SW480 (cell line): ENCODE data around the gene TMC2.
A peak's percentile ranks its signal among the peaks of the same experiment; 100 is the strongest.
"Not testable (repeated sequence)": the region's sequence is repeated elsewhere in the genome, so short reads cannot be mapped to it uniquely, and the experiment has no call there.

Experiments used
- DNase-seq: peaks from one replicate; pipeline ENCODE4 v3.0.0-alpha.2; 2016; ENCODE audit warnings: low spot score

TMC2 gene, protein sequence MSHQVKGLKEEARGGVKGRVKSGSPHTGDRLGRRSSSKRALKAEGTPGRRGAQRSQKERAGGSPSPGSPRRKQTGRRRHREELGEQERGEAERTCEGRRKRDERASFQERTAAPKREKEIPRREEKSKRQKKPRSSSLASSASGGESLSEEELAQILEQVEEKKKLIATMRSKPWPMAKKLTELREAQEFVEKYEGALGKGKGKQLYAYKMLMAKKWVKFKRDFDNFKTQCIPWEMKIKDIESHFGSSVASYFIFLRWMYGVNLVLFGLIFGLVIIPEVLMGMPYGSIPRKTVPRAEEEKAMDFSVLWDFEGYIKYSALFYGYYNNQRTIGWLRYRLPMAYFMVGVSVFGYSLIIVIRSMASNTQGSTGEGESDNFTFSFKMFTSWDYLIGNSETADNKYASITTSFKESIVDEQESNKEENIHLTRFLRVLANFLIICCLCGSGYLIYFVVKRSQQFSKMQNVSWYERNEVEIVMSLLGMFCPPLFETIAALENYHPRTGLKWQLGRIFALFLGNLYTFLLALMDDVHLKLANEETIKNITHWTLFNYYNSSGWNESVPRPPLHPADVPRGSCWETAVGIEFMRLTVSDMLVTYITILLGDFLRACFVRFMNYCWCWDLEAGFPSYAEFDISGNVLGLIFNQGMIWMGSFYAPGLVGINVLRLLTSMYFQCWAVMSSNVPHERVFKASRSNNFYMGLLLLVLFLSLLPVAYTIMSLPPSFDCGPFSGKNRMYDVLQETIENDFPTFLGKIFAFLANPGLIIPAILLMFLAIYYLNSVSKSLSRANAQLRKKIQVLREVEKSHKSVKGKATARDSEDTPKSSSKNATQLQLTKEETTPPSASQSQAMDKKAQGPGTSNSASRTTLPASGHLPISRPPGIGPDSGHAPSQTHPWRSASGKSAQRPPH

DNA sequence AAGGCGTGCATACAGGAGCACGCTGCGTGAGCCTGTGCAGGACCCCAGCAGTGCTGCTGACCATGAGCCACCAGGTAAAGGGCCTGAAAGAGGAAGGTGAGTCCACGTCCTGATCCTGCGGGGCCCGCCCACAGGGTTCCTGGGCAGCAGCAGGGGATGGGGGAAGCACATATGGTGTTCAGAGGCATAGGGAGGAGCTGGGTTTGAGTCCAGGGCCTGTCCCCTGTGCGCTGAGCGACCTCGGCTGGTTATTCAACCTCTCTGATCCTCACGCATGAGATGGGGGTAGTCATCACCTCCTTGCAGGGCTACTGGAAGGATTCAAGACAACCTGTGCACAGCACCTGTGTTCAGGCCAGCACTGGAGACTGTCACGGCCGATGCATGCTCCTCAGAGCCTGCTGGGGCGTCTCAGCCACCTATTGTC is at the start of gene TMC2:
Gene TMC2, plus strand, starts transcription at position 14 of the 427 bp plus-strand sequence. Its CDS starts 49 bp downstream, at position 63.
- no peak for DNase-seq

DNA sequence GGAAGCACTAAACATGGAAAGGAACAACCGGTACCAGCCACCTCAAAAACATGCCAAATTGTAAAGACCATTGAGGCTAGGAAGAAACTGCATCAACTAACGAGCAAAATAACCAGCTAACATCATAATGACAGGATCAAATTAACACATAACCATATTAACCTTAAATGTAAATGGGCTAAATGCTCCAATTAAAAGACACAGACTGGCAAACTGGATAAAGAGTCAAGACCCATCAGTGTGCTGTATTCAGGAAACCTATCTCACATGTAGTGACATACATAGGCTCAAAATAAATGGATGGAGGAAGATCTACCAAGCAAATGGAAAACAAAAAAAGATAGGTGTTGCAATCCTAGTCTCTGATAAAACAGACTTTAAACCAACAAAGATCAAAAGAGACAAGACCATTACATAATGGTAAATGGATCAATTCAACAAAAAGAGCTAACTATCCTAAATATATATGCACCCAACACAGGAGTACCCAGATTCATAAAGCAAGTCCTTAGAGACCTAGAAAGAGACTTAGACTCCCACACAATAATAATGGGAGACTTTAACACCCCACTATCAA is 33.5 kb upstream of the TMC2 start:
- not testable (repeated sequence) for DNase-seq

DNA sequence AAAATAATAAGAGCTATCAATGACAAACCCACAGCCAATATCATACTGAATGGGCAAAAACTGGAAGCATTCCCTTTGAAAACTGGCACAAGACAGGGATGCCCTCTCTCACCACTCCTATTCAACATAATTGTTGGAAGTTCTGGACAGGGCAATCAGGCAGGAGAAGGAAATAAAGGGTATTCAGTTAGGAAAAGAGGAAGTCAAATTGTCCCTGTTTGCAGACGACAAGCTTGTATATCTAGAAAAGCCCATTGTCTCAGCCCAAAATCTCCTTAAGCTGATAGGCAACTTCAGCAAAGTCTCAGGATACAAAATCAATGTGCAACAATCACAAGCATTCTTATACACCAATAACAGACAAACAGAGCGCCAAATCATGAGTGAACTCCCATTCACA is 31.6 kb upstream of the TMC2 start:
- DNase-seq: not testable (repeated sequence)

DNA sequence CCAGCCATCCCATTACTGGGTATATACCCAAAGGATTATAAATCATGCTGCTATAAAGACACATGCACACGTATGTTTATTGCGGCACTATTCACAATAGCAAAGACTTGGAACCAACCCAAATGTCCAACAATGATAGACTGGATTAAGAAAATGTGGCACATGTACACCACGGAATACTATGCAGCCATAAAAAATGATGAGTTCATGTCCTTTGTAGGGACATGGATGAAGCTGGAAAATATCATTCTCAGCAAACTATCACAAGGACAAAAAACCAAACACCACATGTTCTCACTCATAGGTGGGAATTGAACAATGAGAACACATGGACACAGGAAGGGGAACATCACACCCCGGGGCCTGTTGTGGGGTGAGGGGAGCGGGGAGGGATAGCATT is 29.9 kb upstream of the TMC2 start:
- DNase-seq: not testable (repeated sequence)

DNA sequence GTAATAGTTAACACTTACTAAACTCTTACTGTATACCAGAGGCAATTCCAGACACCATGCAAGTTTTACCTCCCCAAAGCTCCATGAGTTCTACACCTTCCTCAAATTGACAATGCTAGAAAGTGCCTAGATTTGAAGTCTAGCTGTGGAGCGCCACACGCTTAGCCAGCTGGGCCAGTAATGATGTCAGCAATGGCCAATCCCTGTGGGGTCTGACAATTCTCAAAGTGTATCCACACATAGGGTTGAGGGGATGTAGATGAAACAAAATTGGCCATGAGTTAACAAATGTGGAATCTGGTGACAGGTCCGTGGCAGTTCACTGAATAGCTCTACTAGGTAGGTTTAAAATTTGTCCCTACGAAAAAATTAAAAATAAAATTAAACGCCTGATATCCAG is 28.9 kb upstream of the TMC2 start:
- no peak for DNase-seq

DNA sequence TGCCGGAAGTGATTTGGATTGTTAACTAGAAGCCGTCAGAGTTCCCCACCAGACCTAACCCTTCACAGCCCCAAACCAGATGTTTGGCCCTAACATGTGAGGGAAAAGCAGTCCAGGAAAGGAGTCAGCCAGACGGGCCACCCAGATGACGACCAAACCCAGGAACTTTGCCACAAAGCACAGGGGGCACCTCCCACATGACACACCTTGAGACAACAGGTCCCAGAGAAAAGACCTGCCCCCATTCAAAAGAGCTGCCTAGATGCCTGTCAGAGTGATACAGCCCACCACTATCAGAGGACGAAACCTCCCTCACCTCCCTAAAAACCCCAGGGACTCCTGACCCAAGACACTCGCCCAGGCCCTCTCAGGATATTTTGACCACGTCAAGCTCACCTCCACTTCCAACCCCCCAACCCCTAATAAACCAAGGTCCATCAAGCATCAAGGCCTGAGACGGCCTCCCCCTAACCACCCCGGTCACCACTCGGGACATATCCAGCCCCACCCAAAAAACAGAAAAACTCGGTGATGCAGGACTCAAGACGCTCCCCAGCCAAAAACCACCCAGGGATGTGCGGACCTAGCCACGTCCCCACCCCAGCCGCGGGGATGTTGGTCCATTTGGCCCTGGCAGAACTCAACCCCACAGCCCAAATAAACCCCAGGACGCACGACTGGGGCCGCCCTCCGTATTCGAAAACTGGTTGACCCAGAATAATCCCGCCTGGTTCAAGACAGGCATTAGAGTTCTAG is 28.3 kb upstream of the TMC2 start:
- DNase-seq: peak; percentile 30

DNA sequence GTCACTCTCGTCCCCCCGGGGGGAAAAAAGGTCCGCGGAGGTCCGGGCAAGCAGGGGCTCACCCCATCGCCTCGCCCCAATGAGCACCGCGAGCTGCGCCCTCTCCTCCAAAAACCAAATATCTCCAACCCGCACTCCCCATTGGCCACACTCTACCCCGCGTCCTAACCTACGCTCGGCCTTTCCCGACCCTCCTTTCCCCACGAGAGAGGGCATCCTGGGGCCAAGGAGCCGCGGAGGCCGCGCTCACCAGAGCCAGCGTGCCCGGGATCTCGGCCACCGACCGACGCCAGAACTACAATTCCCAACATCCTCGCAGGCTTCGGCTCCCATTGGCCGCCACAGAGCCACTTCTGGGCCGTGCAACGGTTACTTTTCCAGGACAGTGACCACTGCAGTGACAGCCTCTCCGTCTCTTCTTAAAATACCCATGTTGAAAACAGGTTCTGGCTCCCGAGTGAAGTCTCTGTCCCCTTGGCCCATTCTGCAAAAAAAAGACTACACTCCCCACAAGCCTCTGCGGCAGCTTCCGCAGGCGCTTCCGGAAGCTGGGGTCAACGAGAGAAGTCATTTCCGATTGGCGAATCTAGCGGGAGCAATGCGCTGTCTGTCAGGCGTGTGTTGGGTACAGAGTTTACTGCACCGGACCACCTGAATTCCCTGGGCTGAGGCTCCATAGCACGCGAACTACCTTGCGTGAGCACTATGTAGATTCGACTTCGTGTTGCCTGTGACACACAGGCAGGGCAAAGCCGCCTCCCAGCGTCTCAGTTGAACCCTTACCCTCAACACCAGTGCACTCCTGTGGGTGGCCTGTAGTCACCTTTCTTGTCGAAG is 27.5 kb upstream of the TMC2 start, which contains the start of gene ZNF343:
Gene ZNF343, minus strand, starts transcription at position 285 of the 837 bp plus-strand sequence. CDS start 15,020 bp downstream, outside the sequence.
- DNase-seq: peak; percentile 88

DNA sequence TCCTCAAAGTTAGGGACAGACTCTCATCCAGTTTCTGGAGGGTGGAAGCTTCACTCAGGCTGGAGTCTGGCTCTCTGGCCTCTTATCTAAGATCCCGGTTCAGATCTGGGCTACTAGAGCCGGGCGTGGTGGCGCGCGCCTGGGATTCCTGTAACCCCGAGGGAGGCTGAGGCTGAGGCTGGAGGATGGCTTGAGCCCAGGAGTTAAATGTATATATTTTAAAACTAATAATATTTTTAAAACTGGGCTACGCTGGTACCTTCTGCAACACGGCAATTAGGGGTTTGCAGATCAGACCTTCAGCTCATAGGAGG is 26.9 kb upstream of the TMC2 start:
- no peak for DNase-seq

DNA sequence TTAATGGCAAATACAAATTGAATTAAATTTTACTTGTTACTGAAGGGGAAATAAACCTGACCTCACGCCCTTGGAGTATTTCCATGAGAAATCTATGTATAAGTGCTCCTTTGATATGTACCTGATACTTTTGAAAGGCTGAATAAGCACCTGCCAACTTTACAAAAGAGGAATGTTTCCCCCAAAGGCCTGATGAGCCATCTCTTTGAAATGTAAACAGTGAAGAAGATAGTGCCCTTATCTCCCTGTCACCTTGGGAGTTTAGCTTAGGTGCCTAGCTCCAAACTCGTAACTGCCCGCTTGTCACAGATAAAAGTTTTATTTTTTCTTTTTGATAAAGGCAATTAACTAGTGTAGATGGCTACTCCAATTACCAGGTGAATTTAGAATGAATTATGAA is 26.6 kb upstream of the TMC2 start:
- no peak for DNase-seq

DNA sequence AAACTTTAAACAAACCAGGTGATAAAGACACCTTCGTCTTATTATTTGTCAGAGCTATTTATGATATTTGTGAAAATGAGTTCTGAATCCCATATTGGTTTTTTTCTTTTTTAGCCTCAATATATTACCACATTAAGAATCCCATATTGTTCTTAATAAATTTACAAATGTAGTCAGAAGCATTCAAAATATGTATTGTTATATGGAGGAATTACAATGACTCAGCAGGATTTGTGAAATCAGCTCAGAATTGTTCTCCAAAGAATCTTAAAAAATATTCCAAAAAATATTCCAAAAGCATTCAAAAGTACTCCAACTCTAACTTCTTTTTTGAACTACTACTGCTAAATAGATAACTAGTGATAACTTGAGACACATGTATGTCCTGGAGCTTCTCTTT is 21.2 kb upstream of the TMC2 start:
- DNase-seq: no peak

DNA sequence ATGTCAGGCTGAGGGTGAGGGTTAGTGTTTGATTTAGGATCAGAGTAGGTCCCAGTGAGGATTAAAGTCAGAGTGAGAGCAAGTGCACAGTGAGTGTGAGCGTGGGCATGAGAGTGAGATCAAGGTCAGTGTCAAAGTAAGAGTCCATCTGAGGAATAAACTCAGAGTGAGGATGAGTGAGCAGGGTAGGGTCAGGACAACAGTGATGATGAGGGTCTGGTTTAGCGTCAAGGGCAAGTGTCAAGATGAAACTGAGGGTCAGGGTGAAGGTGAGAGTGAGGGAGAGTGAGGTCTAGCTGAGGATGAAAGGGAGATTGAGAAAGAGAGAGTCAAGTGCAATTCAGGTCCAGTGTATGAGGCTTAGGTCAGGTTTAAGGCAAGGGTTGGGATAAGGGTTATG is 20.0 kb upstream of the TMC2 start:
- DNase-seq: no peak

DNA sequence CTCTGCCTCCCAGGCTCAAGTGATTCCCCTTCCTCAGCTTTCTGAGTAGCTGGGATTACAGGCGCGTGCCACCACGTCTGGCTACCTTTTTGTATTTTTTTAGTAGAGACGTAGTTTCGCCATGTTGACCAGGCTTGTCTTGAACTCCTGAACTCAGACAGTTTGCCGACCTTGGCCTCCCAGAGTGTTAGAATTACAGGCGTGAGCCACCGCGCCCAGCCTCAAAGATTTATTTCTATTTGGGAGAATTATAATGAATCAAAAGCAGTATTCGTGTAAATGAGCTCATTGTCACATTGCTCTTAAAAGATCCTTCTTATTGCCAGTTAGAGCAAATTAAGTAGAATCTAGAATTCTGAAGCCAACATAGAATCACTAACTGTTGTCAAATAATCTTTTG is 18.3 kb upstream of the TMC2 start:
- no peak for DNase-seq

DNA sequence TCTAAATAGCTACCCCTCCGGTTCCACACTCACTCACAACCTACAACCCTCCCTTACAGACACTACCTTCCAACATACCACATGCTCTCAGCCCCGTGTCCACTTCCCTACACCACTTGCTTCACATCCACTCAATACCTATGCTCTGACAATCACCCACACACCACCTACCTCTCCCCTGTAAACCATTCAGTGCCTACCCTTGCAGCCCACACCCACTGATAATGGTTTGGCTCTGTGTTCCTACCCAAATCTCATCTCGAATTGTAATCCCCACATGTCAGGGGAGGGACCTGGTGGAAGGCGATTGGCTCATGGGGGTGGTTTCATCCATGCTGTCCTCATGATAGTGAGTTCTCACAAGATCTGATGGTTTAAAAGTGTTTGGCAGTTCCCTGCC is 17.8 kb upstream of the TMC2 start:
- DNase-seq: no peak

DNA sequence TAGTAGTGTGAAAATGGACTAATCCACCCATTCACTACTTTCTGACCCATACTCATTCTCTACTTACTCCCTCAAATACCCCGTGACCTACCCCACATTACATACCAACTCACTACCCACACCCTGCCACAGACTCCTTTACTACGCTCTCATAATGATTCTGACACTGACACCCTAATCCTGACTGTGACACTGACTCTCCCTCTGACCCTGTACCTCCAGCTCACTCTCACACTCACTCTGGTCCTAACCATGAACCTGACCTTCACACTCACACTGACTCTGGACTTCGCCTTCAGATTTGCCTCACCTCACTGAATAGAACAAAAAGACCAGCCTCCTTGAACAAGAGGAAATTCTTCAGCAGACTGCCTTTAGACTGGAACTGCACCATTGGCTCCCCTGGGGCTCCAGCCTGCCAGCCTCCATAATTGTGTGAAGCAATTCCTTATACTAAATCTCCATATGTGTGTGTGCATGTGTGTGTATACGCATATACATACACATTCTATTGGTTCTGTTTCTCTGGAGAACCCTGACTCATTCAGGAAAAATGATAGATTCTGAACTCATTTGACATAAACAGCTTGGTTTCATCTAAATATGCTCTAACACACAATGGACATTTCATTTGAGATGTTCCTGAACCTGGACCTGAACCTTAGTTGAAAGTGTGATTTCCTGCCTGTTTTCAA is 17.1 kb upstream of the TMC2 start:
- no peak for DNase-seq

DNA sequence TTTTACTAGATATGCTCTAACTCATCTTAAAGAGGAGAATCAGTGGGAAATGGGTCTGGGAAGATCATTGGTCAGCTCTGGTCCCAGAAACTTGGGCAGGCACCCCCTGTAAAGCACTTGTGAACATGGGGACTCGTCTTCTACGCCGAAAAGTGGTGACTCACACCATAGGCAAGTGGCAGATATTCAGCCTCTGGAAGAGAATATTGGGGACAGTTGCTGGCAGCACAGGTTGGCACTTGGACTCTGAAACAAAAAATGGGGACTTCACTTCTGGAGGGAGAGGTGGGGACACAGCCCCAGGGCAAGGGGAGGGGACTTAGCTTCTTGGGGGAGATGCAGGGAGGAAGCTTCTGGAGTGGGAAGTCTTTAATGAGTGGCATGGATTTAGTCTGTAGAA is 15.8 kb upstream of the TMC2 start:
- no peak for DNase-seq

DNA sequence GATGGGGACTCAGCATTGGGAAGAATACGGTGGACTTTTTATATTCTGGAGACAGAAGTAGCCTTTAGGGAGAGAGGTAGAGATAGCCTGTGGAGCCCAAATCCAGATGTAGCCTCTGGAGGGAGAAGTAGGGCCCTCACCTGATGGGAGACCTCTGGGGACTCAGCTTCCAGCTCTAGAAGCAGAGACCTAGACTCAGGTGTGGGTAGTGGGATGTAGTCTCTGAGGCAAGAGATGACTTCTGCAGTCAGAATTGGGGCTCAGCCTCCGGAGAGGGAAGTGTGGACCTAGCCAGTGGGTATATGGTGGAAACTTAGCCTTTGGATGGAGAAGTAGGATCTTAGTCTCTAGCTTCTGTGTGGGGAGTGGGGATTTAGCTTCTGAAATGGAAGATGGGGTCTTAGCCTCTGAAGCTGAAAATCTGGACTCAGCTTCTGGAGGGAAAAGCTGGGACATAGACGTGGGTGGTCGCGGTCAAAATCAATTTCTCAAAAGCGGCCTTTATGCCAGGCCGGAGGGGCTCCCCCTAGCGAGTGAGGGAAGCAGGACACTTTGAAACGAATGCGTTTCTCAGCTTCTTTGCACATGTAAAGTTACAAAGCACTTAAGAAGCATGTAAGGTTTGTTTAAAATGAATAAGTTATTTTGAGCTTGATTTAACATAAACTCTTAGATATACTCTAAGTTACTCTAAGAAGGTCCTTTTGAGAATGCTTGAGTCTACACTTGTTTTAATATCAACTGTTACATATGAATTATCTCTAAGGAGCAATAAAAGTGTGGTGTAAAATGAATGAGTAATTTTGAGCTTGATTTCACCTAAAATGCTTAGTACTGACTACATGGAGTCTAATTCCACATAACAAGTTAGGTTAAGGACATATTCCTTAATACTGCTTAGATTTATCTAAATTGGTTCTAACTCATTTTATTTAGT is 14.7 kb upstream of the TMC2 start:
- DNase-seq: peak; percentile 21

DNA sequence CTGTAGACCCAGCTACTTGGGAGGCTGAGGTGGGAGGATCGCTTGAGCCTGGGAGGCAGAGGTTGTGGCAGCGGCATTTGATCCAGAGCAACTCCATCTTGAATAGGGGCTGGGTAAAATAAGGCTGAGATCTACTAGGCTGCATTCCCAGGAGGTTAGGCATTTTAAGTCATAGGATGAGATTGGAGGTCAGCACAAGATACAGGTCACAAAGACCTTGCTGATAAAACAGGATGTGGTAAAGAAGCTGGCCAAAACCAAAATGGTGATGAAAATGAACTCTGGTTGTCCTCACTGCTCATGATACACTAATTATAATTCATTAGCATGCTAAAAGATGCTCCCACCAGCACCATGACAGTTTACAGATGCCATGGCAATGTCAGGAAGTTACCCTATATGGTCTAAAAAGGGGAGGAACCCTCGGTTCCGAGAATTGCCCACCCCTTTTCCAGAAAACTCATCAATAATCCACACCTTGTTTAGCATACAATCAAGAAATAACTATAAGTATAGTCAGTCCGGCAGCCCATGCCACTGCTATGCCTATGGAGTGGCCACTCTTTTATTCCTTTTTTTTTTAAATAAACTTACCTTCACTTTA is 13.4 kb upstream of the TMC2 start:
- not testable (repeated sequence) for DNase-seq

DNA sequence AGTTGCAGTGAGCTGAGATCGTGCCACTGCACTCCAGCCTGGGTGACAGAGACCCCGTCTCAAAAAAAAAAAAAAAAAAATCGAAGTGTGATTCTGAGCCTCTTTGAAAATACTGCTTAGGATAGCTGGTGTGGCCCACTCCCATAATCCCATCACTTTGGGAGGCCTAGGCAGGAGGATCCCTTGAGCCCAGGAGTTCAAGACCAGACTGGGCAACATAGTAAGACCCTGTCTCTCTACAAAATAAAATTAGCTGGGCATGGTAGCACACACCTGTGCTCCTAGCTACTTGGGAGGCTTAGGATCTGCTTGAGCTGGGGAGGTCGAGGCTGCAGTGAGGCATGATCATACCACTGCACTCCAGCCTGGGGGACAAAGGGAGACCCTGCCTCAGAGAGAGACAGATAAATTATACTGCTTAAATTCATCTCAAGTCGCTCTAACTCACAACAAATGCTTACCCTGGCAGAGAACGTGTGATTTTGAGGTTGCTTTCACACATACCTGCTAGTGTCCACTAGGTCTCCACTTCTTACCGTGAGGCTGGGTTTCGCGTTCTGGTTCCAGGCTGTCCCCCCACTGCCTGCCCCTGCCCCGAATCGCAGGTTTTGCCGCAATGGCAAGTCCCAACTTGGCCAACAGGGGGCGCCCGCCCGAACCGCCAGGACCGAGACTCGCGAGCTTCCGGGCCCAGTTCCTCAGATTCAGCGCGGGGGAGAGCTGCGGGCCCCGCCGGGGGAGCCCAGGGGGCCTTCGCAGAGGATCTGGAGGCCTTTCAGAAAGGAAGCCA is 12.3 kb upstream of the TMC2 start:
- DNase-seq: peak; percentile 75
